Heart left ventricle (tissue), 13 donors: ENCODE results near the gene MAGI2.

ENCODE experiments used
- POLR2A ChIP-seq, 2 donors: fragments of 450-650 bp; IDR thresholded peaks; one replicate each; pipeline ENCODE4 v1.6.1; 2017; ENCODE audit warnings: antibody characterized with exemption in 2 of 2, mild to moderate bottlenecking in 2 of 2, moderate library complexity in 2 of 2
- TF ChIP-seq, protein P1 (sequence below), 12 donors: fragments of 200-600 bp; sonication (generic) in 4 of 12; IDR thresholded peaks; one replicate each; pipeline versions ENCODE4 v1.5.0 to v1.8.0; 2018 to 2022; ENCODE audit warnings: antibody characterized with exemption in 12 of 12, mild to moderate bottlenecking in 5 of 12
- donor health status: ischemic (EF 13 %, LVEDD 7.1; RV severe dilation, severe dysfunction).
- donor health status: DM: no; HTN: yes; CAD: no.
- donor health status: DM: no; HTN: no; CAD: no.
- donor health status: ischemic (EF 25% LVEDD 6.9; RV normal size, moderate dysfunction).
- donor health status: ischemic (EF 25% LVEDD 5.7; RV mildly dilated, moderate dysfunction).
- donor health status: ischemic (EF 35%, LVEDD 5.7; RV mildly dilated, moderate dysfunction).
- donor health status: nonischemic (EF 11% LVEDD 7.7; RV severe dilation, severe dysfunction).
- donor health status: DM: yes; HTN: yes; CAD: no.
- donor health status: PGD.
- donor health status: ischemic (EF 29% LVEDD 5.4; RV normal size, mild dysfunction).
- donor health status: nonischemic (EF 23%, LVEDD 6.1; RV moderate dilation, normal function).

DNA sequence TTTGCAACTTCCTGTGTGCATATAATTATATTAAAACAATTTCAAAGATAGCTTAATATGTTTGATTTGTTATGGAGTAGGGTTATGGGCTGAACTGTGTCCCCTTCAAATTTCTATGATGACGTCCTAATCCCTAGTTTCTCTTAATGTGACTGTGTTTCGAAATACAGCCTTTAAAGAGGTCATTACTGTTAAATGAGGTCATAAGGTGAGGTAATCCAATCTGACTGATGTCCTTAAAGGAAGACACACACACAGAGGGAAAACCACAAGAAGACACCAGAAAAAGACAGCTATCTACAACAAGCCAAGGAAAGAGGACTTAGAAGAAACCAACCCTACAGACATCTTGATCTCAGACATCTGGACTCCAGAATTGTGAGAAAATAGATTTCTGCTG, 407.4 kb downstream of the MAGI2 start:
- TF ChIP-seq, protein P1, sequence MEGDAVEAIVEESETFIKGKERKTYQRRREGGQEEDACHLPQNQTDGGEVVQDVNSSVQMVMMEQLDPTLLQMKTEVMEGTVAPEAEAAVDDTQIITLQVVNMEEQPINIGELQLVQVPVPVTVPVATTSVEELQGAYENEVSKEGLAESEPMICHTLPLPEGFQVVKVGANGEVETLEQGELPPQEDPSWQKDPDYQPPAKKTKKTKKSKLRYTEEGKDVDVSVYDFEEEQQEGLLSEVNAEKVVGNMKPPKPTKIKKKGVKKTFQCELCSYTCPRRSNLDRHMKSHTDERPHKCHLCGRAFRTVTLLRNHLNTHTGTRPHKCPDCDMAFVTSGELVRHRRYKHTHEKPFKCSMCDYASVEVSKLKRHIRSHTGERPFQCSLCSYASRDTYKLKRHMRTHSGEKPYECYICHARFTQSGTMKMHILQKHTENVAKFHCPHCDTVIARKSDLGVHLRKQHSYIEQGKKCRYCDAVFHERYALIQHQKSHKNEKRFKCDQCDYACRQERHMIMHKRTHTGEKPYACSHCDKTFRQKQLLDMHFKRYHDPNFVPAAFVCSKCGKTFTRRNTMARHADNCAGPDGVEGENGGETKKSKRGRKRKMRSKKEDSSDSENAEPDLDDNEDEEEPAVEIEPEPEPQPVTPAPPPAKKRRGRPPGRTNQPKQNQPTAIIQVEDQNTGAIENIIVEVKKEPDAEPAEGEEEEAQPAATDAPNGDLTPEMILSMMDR (IDR thresholded peaks at IDR 0.05): no peak
- no peak for TF ChIP-seq POLR2A (IDR thresholded peaks at IDR 0.05)
